ENCODE results near the gene SEMA6C. TPM values are rescaled to one million over a fixed set of nuclear protein-coding genes. Genes with fewer than 3 reads are reported as not detected.

SEMA6C gene
- total RNA-seq, 1 experiment from 2014 or later: 8.2 TPM

DNA sequence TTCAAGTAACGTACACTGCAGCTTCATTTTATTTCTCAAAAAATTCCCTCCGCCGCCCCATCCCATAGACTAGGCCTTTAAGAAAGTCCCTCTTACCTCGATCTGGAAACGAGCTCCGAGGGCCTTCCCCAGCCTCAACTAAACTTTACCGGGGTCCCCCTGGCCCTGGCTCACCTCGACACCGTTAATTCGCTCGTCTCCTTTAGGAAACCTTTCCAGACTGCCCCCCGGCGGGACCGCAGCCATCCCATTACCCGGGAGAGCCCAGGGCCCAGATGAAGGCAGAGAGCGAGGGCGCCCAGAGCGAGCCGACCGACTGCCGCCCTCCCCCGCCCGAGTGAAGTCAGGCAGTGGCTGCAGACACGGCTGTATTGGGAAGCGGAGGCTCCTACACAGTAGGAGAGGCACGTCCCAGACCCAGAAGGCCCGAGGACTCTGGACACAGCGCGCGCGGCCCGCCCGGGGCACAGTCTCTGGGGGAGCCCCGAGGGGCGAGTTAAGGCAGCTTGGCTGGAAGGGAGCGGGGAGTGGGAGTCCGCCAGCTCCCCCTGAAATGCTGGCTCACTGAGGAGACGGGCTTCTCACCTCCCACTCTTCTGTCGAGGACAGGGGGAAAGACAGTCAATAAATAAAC is 14.6 kb downstream of the SEMA6C start:
- Histone ChIP-seq H3K9me2 (ENCODE audit: insufficient read depth) (no peaks in the 10 kb centered on the region), H3K9ac (ENCODE audit: low read length) (no peak overlapping the region), H2AFZ (ENCODE audit: low read depth, low read length, poor library complexity, severe bottlenecking) (no peak overlapping the region), H3K4me3 (replicated peaks in 1 of 2; ENCODE audit: low read depth in 1 of 2, low read length in 2 of 2) (no peak overlapping the region), H3K4me1 (ENCODE audit: control insufficient read depth in 1 of 2, insufficient read depth in 2 of 2, low read length in 2 of 2) (no peaks in the 10 kb centered on the region), H3K79me2 (ENCODE audit: insufficient read depth, low read length) (no peaks in the 10 kb centered on the region), H3K27me3 (ENCODE audit: insufficient read depth, low read length) (no peaks in the 10 kb centered on the region), H3K9me3 (ENCODE audit: control insufficient read depth in 1 of 2, insufficient read depth in 1 of 2, low read depth in 1 of 2, low read length in 2 of 2) (no peaks in the 10 kb centered on the region), H3K4me2 (ENCODE audit: low read length) (no peak overlapping the region), H3K27ac (ENCODE audit: low read depth, low read length) (no peak overlapping the region), H3K36me3 (ENCODE audit: control insufficient read depth in 1 of 2, insufficient read depth in 2 of 2, low read length in 2 of 2) (no peaks in the 10 kb centered on the region), H4K20me1 (ENCODE audit: insufficient read depth) (no peaks in the 10 kb centered on the region)
- ChIA-PET POLR2A (no interaction called here), CTCF (no interaction called here), RAD21 (ENCODE audit: low non-redundant PET in 1 of 2, low total read pairs in 2 of 2, uncharacterized antibody in 2 of 2, unreplicated experiment in 2 of 2) (no interaction called here)
- TF ChIP-seq EZH2phosphoT487 (IDR thresholded peaks at IDR 0.05; ENCODE audit: borderline replicate concordance): no peak
- TF ChIP-seq ZNF274 (IDR thresholded peaks at IDR 0.05; ENCODE audit: low read depth, low read length): no peak
- TF ChIP-seq, protein P1, sequence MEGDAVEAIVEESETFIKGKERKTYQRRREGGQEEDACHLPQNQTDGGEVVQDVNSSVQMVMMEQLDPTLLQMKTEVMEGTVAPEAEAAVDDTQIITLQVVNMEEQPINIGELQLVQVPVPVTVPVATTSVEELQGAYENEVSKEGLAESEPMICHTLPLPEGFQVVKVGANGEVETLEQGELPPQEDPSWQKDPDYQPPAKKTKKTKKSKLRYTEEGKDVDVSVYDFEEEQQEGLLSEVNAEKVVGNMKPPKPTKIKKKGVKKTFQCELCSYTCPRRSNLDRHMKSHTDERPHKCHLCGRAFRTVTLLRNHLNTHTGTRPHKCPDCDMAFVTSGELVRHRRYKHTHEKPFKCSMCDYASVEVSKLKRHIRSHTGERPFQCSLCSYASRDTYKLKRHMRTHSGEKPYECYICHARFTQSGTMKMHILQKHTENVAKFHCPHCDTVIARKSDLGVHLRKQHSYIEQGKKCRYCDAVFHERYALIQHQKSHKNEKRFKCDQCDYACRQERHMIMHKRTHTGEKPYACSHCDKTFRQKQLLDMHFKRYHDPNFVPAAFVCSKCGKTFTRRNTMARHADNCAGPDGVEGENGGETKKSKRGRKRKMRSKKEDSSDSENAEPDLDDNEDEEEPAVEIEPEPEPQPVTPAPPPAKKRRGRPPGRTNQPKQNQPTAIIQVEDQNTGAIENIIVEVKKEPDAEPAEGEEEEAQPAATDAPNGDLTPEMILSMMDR (IDR thresholded peaks at IDR 0.05 in 2 of 3, conservative IDR thresholded peaks at IDR 0.05 in 1 of 3; ENCODE audit: borderline replicate concordance in 1 of 3, insufficient read depth in 1 of 3, low read depth in 2 of 3, low read length in 2 of 3): no peak
- TF ChIP-seq, protein P2, sequence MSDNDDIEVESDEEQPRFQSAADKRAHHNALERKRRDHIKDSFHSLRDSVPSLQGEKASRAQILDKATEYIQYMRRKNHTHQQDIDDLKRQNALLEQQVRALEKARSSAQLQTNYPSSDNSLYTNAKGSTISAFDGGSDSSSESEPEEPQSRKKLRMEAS (IDR thresholded peaks at IDR 0.05): no peak
- TF ChIP-seq ELF1 (IDR thresholded peaks at IDR 0.05; ENCODE audit: borderline replicate concordance, low read depth): no peak
- no peak for TF ChIP-seq TCF7L2 (IDR thresholded peaks at IDR 0.05; ENCODE audit: borderline replicate concordance, extremely low read depth, insufficient read depth, insufficient read length)
- no peak for TF ChIP-seq CBX3 (IDR thresholded peaks at IDR 0.05; ENCODE audit: low read depth)
- TF ChIP-seq FOSL1 (IDR thresholded peaks at IDR 0.05; ENCODE audit: low read depth): no peak
- no peak for TF ChIP-seq CEBPB (IDR thresholded peaks at IDR 0.05; ENCODE audit: low read depth)
- TF ChIP-seq, protein P3, sequence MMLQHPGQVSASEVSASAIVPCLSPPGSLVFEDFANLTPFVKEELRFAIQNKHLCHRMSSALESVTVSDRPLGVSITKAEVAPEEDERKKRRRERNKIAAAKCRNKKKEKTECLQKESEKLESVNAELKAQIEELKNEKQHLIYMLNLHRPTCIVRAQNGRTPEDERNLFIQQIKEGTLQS (IDR thresholded peaks at IDR 0.05): no peak
- no TSS peak for BruUV-seq (replicated peaks)
- ATAC-seq: no peak
- no peak for DNase-seq (ENCODE audit: low read depth, low spot score)
- intact Hi-C loops (cut with micrococcal nuclease): no loop called here

All from HCT116 (cell line).